ENCODE data around the gene PRSS57. TPM values are rescaled to one million over a fixed set of nuclear protein-coding genes. Genes with fewer than 3 reads are reported as not detected.

Gene PRSS57
- total and polyA plus RNA-seq, 4 donors: 0.10 to 2.0 (median 0.60) TPM; not detected in 1

DNA sequence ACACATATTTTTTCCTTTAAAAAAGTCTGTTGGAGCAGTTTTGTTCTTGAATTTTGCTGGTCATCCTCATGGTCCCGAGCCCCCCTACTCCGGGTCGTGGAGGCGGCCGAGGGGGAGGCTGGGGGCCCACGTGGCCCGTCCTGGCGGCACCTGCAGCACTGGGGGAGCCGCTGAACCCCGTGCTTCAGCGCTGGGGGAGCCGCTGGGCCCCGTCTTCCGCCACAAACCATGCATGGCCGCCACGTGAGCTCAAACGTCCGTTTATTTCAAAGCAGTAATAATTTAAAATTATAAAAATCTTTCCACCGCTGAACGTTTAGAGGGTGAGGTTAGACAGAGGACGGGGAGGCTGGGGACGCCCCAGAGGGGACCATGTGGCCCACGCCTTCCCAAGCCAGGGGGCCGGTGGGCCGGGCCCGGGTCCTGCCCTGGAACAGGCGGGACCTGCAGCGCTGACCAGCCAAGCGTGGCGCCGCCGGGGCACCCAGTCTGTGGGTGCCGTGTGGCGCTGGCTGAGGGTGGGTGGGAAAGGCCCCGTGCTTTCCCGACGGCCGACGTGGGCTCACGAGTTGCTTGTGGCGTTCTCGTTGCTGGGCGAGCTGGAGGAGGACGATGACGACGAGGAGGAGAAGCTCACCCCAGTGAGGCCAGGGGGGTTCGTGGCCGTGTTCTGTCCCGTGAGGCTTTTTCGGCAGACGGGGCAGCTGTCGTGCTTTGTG is 47.5 kb downstream of the PRSS57 start:
- no peak for TF ChIP-seq CTCF (IDR thresholded peaks at IDR 0.05; ENCODE audit: control extremely low read depth, extremely low read depth)
- DNase-seq: no peak
- Histone ChIP-seq H3K27me3 (ENCODE audit: control insufficient read depth in 3 of 3, insufficient read depth in 3 of 3, low read length in 2 of 3) (no peaks in the 10 kb centered on the region), H3K9ac (ENCODE audit: insufficient read depth in 1 of 2, low read length in 2 of 2) (no peak overlapping the region), H3K4me3 (no peak overlapping the region), H3K36me3 (ENCODE audit: control insufficient read depth in 4 of 4, insufficient read depth in 4 of 4, low read length in 4 of 4) (peaks cover 0 to 70% (median 10%) of the 10 kb centered on the region in 4 donors), H3K27ac (ENCODE audit: low read depth in 1 of 2, low read length in 1 of 2) (no peak overlapping the region), H3K9me3 (ENCODE audit: control insufficient read depth in 4 of 4, insufficient read depth in 3 of 4, low read length in 3 of 4) (no peaks in the 10 kb centered on the region), H3K4me1 (ENCODE audit: control insufficient read depth in 5 of 5, insufficient read depth in 5 of 5, low read length in 5 of 5) (no peaks in the 10 kb centered on the region)
- no peak for ATAC-seq (ENCODE audit: insufficient read depth, low FRiP score)
- 95% methylated on average over 52 of the region's 52 CpGs for WGBS, 2 donors

GRCh38 chr19:646779-647565 is 48.3 kb downstream of the PRSS57 start:
- Histone ChIP-seq H3K9me3 (ENCODE audit: control insufficient read depth in 4 of 4, insufficient read depth in 3 of 4, low read length in 3 of 4) (no peaks in the 10 kb centered on the region), H3K27ac (ENCODE audit: low read depth in 1 of 2, low read length in 1 of 2) (no peak overlapping the region), H3K36me3 (ENCODE audit: control insufficient read depth in 4 of 4, insufficient read depth in 4 of 4, low read length in 4 of 4) (peaks cover 0 to 64% (median 10%) of the 10 kb centered on the region in 4 donors), H3K4me1 (ENCODE audit: control insufficient read depth in 5 of 5, insufficient read depth in 5 of 5, low read length in 5 of 5) (no peaks in the 10 kb centered on the region), H3K27me3 (ENCODE audit: control insufficient read depth in 3 of 3, insufficient read depth in 3 of 3, low read length in 2 of 3) (no peaks in the 10 kb centered on the region), H3K4me3 (no peak overlapping the region), H3K9ac (ENCODE audit: insufficient read depth in 1 of 2, low read length in 2 of 2) (no peak overlapping the region)
- DNase-seq: no peak
- no peak for TF ChIP-seq CTCF (IDR thresholded peaks at IDR 0.05; ENCODE audit: control extremely low read depth, extremely low read depth)
- 94 to 95% methylated on average over 48 of the region's 48 CpGs for WGBS, 2 donors
- no peak for ATAC-seq (ENCODE audit: insufficient read depth, low FRiP score)

DNA sequence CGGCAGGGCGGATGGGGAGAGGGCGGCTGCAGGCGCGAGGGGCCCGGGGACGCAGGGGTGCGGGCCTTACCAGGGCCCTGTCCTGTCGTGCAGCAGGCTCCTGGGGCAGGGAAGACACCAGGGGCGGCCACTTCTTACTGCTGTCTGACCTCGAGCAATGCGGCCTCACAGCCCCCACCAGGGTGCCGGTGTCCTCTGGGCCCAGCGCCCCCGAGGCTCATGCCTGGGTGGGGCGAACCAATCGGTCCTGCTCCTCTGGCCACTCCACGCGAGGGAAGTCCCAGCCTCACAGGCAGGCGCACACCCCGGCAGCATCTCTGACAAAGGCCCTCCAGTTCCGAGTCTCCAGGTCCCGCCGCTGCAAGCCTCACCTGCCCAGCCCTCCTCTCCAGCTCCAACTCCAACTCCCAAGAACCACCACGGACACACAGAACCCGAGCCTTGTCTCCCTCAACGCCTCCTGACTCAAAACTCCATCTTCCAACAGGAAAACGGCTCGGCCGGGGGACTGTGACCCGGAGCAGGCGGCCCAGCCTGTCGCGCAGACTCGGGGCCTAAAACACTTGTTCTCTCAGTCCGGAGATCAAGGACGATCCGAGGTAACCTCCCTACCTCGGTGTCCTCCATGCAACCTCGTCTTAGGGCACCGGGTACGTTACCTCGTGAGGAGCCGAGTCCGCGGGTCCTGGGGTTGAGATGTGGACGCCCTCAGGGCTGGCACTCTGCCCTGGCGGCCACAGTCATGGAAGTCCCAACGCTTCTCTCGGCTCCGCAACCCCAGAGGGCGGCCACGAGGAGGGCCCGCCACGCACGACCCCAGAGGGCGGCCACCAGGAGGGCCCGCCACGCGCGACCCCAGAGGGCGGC is 49.1 kb downstream of the PRSS57 start:
- Histone ChIP-seq H3K4me1 (ENCODE audit: control insufficient read depth in 5 of 5, insufficient read depth in 5 of 5, low read length in 5 of 5) (no peaks in the 10 kb centered on the region), H3K36me3 (ENCODE audit: control insufficient read depth in 4 of 4, insufficient read depth in 4 of 4, low read length in 4 of 4) (peaks cover 0 to 56% (median 8%) of the 10 kb centered on the region in 4 donors), H3K4me3 (no peak overlapping the region), H3K27ac (ENCODE audit: low read depth in 1 of 2, low read length in 1 of 2) (no peak overlapping the region), H3K9me3 (ENCODE audit: control insufficient read depth in 4 of 4, insufficient read depth in 3 of 4, low read length in 3 of 4) (no peaks in the 10 kb centered on the region), H3K9ac (ENCODE audit: insufficient read depth in 1 of 2, low read length in 2 of 2) (no peak overlapping the region), H3K27me3 (ENCODE audit: control insufficient read depth in 3 of 3, insufficient read depth in 3 of 3, low read length in 2 of 3) (no peaks in the 10 kb centered on the region)
- 92 to 94% methylated on average over 62 of the region's 62 CpGs for WGBS, 2 donors
- no peak for ATAC-seq (ENCODE audit: insufficient read depth, low FRiP score)
- no peak for TF ChIP-seq CTCF (IDR thresholded peaks at IDR 0.05; ENCODE audit: control extremely low read depth, extremely low read depth)
- DNase-seq: no peak

All from lung (tissue), 12 donors.